Aorta (tissue), 5 donors: ENCODE results near the gene IDE. TPM values are rescaled to one million over a fixed set of nuclear protein-coding genes. Genes with fewer than 3 reads are reported as not detected.
"Not testable (repeated sequence)": the region's sequence is repeated elsewhere in the genome, so short reads cannot be mapped to it uniquely, and the experiment has no call there.

Source experiments
- ATAC-seq: fragments of 200-7000 bp; cut with Tn5 transposase; one replicate; pipeline ENCODE4 v1.9.1; 2022; ENCODE audit warnings: moderate library complexity; ENCODE audit not compliant: low FRiP score
- DNase-seq, 2 donors: peaks; one replicate each; pipeline ENCODE4 v3.0.0-alpha.2; 2020
- H3K27ac ChIP-seq, 2 donors: one replicate each; pipeline ENCODE4 v1.5.1; 2013; ENCODE audit warnings: low read length in 2 of 2, mild to moderate bottlenecking in 2 of 2, moderate library complexity in 2 of 2, control low read depth in 1 of 2, inconsistent platforms in 1 of 2, low read depth in 1 of 2
- H3K27me3 ChIP-seq, 2 donors: one replicate each; pipeline ENCODE4 v1.6.1; 2013; ENCODE audit warnings: control low read depth in 1 of 2, low read length in 1 of 2, mild to moderate bottlenecking in 1 of 2, moderate library complexity in 1 of 2; ENCODE audit not compliant: insufficient read depth in 2 of 2, control insufficient read depth in 1 of 2
- H3K36me3 ChIP-seq, 2 donors: one replicate each; pipeline ENCODE4 v1.6.1; 2013; ENCODE audit warnings: control low read depth in 1 of 2, low read length in 1 of 2, mild to moderate bottlenecking in 1 of 2; ENCODE audit not compliant: insufficient read depth in 2 of 2, control insufficient read depth in 1 of 2
- H3K4me1 ChIP-seq, 2 donors: one replicate each; pipeline ENCODE4 v1.6.1; 2013; ENCODE audit warnings: low read length in 2 of 2, control low read depth in 1 of 2, mild to moderate bottlenecking in 1 of 2, moderate library complexity in 1 of 2; ENCODE audit not compliant: insufficient read depth in 2 of 2, control insufficient read depth in 1 of 2
- H3K4me3 ChIP-seq, 2 donors: one replicate each; pipeline ENCODE4 v1.5.1; 2013; ENCODE audit warnings: low read length in 2 of 2, control low read depth in 1 of 2, mild to moderate bottlenecking in 1 of 2
- H3K9me3 ChIP-seq: one replicate; pipeline ENCODE4 v1.6.1; 2013; ENCODE audit warnings: mild to moderate bottlenecking, low read length; ENCODE audit not compliant: control insufficient read depth
- WGBS, 2 donors: extraction: QIAGEN DNeasy Blood & Tissue Kit; methylation state at CpG; one replicate each; pipeline ENCODE4 v1.1.7; 2013; 5-methylcytosine and 5-hydroxymethylcytosine counted together
- intact Hi-C, 2 donors: fragments of 100-400 bp; cut with DNase I; formaldehyde crosslinking; loops; one replicate each; pipeline versions ENCODE4 v1.14.2 to v1.15.0; 2022
- polyA plus RNA-seq, 2 donors: library from polyadenylated mRNA; stranded (reverse); fragments of 200-250 nt; gene quantifications; one replicate each; pipeline ENCODE4 v1.2.3, GENCODE V29; 2013
- total RNA-seq, 2 donors: library from RNA; stranded (reverse); fragmentation: NEBNext Ultra II Directional; extraction: Animal tissue kit (Norgen Biotek cat#: 25700); gene quantifications; one replicate each; pipeline ENCODE4 v1.2.1, GENCODE V29; 2021
- donor health status: healthy with polysubstance abuse.
- donor health status: Bipolar disorder and iron deficiency.
- donor health status: DM: no; HTN: no; CAD: no.
- donor health status: DM: no; HTN: no; CAD: no.
- donor health status: DM: yes; HTN: yes; CAD: no.

The IDE gene
- total and polyA plus RNA-seq, 4 donors = 8.8 to 42.3 (median 21.0) TPM

GRCh38 chr10:92413011-92413410, 160.9 kb downstream of the IDE start:
- Histone ChIP-seq H3K27me3 (no peaks in the 10 kb centered on the region), H3K4me3 (no peak overlapping the region), H3K27ac (no peak overlapping the region), H3K36me3 (no peaks in the 10 kb centered on the region), H3K4me1 (no peaks in the 10 kb centered on the region), H3K9me3 (no peaks in the 10 kb centered on the region)
- 87 to 89% methylated on average over 9 of the region's 9 CpGs for WGBS, 2 donors
- DNase-seq (no peak), ATAC-seq (no peak)
- intact Hi-C loops = no loop called here

GRCh38 chr10:92411406-92411805, 162.5 kb downstream of the IDE start:
- ATAC-seq (no peak), DNase-seq (no peak)
- 90 to 92% methylated on average over 8 of the region's 8 CpGs for WGBS, 2 donors
- no peaks in the 10 kb centered on the region for H3K36me3 ChIP-seq
- no peak overlapping the region for H3K4me3 ChIP-seq
- H3K9me3 ChIP-seq = no peaks in the 10 kb centered on the region
- intact Hi-C loops = no loop called here
- H3K4me1 ChIP-seq = no peaks in the 10 kb centered on the region
- H3K27me3 ChIP-seq = no peaks in the 10 kb centered on the region
- H3K27ac ChIP-seq = no peak overlapping the region

GRCh38 chr10:92410501-92410900, 163.4 kb downstream of the IDE start:
- Histone ChIP-seq H3K4me1 (no peaks in the 10 kb centered on the region), H3K27ac (no peak overlapping the region), H3K9me3 (no peaks in the 10 kb centered on the region), H3K27me3 (no peaks in the 10 kb centered on the region), H3K36me3 (no peaks in the 10 kb centered on the region), H3K4me3 (no peak overlapping the region)
- intact Hi-C loops = no loop called here
- DNase-seq (no peak), ATAC-seq (no peak)
- 87 to 92% methylated on average over 2 of the region's 2 CpGs for WGBS, 2 donors

GRCh38 chr10:92408017-92408361, 165.9 kb downstream of the IDE start:
- ATAC-seq (no peak), DNase-seq (no peak)
- Histone ChIP-seq H3K4me1 (no peaks in the 10 kb centered on the region), H3K4me3 (no peak overlapping the region), H3K36me3 (no peaks in the 10 kb centered on the region), H3K27me3 (no peaks in the 10 kb centered on the region), H3K9me3 (no peaks in the 10 kb centered on the region), H3K27ac (no peak overlapping the region)
- intact Hi-C loops = no loop called here
- WGBS, 2 donors = 96% methylated on average over 3 of the region's 3 CpGs

- intact Hi-C loops = no loop called here
- H3K27ac ChIP-seq = no peak overlapping the region
- DNase-seq (peak in 1 of 2 donors; percentile 66), ATAC-seq (no peak)
- no peaks in the 10 kb centered on the region for H3K27me3 ChIP-seq
- H3K4me1 ChIP-seq = no peaks in the 10 kb centered on the region
- H3K9me3 ChIP-seq = no peaks in the 10 kb centered on the region
- H3K4me3 ChIP-seq = no peak overlapping the region
- no peaks in the 10 kb centered on the region for H3K36me3 ChIP-seq
- 74 to 81% methylated on average over 9 of the region's 9 CpGs for WGBS, 2 donors
Observed at GRCh38 chr10:92407305-92408016, 166.4 kb downstream of the IDE start.

GRCh38 chr10:92405419-92405924, 168.4 kb downstream of the IDE start:
- WGBS, 2 donors = 66 to 74% methylated on average over 6 of the region's 6 CpGs
- no peak for DNase-seq

GRCh38 chr10:92404612-92405418, 169.1 kb downstream of the IDE start:
- DNase-seq = no peak

More at GRCh38 chr10:92405419-92405924, 168.4 kb downstream of the IDE start:
- no peaks in the 10 kb centered on the region for H3K36me3 ChIP-seq
- no peak overlapping the region for H3K4me3 ChIP-seq
- no peaks in the 10 kb centered on the region for H3K9me3 ChIP-seq
- no peak for ATAC-seq
- H3K4me1 ChIP-seq = no peaks in the 10 kb centered on the region
- intact Hi-C loops = no loop called here
- H3K27ac ChIP-seq = no peak overlapping the region
- H3K27me3 ChIP-seq = no peaks in the 10 kb centered on the region

GRCh38 chr10:92402234-92402633, 171.7 kb downstream of the IDE start:
- H3K4me3 ChIP-seq, H3K27me3 ChIP-seq, ATAC-seq, H3K4me1 ChIP-seq, intact Hi-C loops, DNase-seq, H3K36me3 ChIP-seq, H3K27ac ChIP-seq, H3K9me3 ChIP-seq: not testable (repeated sequence)
- 82 to 83% methylated on average over 5 of the region's 5 CpGs for WGBS, 2 donors

More at GRCh38 chr10:92404612-92405418, 169.1 kb downstream of the IDE start:
- intact Hi-C loops = no loop called here
- H3K36me3 ChIP-seq = no peaks in the 10 kb centered on the region
- no peaks in the 10 kb centered on the region for H3K27me3 ChIP-seq
- no peak overlapping the region for H3K4me3 ChIP-seq
- 56 to 63% methylated on average over 9 to 10 of the region's 10 CpGs for WGBS, 2 donors
- no peaks in the 10 kb centered on the region for H3K4me1 ChIP-seq
- ATAC-seq = peak; percentile 33
- H3K9me3 ChIP-seq = no peaks in the 10 kb centered on the region
- H3K27ac ChIP-seq = no peak overlapping the region
